Stimulated activated CD8-positive, alpha-beta memory T cell treated with anti-CD3 and anti-CD28 coated beads, Interleukin-15, amount 100 ng/mL, for 1 hour (primary cell): ENCODE results near the gene C1QTNF8.

Source experiments
- DNase-seq: peaks from one replicate; pipeline ENCODE4 v3.0.0-alpha.2; 2020; ENCODE audit warnings: low read depth

Gene C1QTNF8

DNA sequence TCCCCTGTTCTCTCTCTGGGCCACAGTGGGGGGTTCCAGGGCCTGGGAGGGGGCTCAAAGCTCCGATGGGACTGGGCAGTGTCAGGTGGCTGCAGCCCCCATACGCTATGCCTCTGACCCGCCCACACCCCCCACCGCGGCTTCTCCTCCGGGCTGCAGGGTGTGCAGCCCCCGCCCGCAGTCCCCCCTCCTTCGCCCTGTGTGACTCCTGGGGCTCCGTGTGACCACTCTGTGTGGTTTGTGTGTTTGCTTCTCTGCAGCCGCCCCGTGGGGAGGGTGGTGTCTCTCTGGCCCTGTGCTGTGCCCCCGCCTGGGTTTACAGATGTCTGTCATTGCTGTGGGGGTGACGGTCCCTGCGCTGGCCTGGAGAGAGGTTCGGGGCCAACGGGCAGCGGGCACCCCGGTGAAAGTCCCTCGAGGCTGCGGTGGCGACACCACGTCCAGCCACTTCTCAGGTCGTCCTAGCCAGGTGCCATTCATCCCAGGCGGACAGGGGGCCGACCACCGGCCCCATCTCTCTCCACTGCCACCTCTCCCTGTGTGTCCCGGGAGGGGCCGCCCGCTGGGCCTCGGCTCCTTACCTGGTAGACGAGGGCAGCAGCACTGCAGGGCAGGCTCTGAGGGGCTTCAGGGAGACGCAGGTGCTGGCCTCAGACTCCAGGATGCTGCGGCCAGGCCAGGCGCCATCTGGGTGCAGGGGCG, 18.0 kb downstream of the C1QTNF8 start:
- no peak for DNase-seq

DNA sequence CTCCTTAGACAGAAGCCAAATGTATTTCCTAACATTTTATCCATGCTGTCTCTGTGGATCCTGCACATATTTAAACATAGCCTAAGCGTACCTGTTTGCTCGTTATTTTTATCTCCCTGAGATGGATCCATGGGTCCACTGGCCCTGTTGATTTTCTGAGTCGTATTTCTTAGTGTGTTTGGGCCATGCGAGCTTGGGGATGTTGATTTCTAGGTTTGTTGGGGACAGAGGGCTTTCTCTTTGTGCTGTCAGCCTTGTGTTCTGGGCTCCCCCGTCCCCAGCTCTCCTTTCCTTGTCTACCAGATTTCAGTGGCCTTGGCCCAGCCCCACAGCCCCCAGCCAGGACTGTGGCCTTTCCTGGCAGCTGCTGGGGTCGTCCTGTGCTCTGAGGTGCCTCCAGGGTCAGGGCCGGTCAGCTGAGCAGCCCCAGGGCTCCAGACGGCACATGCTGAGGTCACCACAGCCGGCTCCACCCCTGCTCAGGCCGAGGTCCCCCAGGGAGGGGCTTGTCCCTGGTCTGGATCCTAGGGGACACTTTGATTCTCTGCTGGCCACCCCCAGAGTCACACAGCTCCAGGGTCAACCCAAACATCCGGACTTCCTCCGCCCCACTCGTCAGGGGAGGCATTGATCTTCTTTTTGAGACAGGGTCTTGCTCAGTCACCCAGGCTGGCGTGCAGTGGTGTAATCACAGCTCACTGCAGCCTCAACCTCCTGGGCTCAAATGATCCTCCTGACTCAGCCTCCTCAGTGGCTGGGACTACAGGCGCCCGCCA, 19.1 kb downstream of the C1QTNF8 start:
- no peak for DNase-seq

DNA sequence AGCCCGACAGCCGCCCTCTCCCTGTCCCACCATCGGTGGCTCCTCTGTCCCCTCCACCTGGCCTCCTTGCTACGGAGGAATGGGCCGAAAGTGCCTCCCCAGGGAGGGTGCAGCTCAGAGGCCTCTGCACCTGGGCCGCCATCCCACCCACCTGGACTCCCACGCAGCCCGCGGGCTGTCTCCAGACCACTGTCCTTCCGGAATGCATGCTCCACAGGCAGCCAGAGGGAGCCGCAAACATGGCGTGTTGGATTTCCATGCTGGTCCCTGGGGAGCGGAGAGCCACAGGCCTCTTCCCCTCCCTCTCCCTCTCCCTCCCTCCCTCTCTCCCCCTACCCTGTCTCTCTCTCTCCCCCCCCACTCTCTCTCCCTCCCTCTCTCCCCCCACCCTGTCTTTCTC, 20.5 kb downstream of the C1QTNF8 start:
- no peak for DNase-seq

DNA sequence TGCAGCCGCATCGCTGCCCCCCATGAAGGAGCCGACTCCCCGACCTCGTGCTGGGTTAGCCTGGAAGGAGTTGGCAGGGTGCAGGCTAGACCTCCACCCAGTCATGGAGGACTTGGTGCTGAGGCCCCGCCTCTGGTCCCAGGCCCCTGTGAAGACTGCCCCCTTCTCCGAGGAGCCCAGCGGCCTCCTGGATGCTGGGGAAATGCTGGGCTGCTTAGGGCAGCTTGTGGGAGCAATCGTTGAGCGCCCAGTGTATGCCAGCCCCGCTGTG, 21.7 kb downstream of the C1QTNF8 start:
- DNase-seq, result no peak

DNA sequence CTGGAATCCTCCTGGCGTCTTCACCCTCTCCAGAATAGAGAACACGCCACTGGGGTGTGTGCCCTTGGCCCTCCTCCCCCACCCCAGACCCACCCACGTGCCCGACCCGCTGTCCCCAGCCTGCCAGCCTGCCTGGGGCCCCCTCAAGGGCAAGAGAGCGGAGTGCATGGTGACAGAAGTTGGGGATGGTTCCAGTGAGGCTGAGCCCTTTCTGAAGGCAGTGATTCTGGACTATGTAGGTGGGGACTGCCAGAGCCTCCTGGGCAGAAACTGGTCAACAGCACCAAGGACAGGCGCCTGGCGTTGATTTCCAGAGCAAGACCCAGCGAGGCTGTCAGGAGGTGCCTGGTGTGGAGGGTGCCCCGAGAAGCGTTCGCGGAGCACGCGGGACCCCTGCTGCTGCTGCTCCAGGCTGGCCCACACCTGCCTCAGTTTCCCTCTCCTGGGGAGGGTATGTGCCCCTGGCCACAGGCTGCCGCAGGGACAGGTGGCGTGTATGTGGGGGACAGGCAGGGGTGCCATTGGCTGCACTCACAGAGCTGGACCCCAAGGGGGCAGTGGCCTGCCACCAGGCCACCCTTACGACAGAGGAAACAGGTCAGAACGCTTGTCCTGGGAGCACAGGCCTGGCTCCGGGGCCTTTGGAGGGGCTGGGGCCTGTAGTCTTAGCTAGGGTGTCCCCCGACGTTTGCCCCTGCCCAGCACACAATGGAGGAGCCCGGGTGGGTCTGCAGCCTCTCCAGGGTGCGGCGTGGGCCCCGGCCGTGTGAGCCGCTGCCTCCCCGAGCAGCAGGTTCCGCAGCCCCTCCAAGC, 22.3 kb downstream of the C1QTNF8 start:
- no peak for DNase-seq

DNA sequence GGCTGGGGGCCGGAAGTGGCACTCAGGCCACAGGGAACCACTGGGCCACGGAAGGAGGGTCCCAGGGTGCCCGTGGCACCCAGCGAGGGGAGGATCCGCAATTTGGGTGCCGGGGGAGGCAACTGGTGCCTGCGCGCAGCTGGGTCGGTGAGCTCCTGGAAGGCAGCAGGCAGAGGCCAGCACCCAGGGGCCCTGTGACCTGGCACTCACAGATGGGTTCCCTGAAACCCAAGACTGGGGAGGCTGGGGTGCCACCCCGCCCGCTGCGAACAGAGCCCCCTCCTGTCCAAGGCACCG, 22.8 kb downstream of the C1QTNF8 start:
- no peak for DNase-seq

DNA sequence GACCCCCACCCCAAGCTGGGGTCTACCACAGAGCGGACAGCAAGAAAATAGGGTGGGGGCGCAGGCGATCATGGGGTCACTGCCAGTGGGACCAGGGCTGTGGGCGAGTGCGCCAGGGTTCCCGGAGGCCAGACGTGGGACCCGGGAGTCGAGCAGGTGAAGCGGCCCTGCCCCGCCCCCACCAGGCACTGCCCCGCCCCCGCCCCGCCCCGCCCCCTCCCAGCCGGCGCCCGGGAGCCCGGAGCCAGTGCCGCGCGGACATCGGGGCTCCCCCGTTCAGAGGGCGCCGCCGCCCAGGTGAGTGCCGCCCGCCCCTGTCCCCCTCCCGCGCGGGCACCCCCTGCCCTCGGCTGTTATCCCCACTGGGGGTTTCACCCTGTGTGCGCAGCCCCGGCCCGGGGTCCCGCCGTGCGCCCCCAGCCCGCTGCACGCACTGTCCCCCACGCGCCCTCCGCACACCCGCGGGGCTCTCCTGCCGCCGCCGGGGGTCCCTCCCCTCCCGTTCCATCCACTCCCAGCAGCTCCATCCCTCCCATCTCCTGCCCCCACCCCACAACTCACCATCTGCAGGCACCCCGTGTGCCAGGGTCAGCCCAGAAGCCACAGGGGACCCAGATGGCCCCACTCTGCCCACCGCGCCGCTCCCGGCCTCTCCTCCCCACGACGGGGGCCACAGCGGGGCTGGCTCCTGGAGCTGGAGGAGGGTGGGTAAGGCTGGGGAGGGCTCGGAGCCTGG, 23.4 kb downstream of the C1QTNF8 start, which contains the start of gene SSTR5:
Gene SSTR5, plus strand, starts transcription at position 222 of the 736 bp plus-strand sequence. CDS start 6,122 bp downstream, outside the sequence.
- DNase-seq, result no peak

DNA sequence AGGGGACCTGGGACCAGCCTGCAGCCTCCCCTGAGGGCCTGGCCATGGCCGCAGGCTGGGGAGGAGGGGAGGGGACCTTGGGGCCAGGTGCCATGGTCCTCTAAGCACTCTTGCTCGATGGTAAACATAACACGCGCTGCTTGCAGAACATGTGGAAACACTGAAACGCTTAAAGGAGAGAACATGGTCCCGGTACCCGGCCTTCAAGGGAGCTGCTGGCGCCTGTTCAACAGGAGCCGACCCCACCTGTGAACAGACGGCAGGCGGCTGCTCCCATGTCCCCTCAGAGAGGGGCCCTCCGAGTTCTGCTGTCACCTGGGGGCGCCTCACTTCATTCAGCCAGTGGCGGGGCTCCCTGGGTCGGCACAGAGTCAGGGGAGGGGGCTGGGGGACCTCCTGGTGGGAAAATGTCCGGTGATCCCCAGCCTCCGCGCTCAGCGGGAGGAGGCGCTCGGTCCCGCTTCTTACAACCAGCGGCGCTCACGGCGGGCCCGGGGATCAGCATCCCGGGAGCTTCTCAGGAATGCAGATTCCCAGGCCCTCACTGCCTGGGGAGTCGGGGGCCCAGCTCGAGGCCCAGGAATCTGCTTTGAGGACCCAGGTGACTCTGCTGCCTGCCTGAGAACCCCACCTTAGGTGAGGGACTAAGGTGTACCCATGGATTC, 24.4 kb downstream of the C1QTNF8 start:
- no peak for DNase-seq

DNA sequence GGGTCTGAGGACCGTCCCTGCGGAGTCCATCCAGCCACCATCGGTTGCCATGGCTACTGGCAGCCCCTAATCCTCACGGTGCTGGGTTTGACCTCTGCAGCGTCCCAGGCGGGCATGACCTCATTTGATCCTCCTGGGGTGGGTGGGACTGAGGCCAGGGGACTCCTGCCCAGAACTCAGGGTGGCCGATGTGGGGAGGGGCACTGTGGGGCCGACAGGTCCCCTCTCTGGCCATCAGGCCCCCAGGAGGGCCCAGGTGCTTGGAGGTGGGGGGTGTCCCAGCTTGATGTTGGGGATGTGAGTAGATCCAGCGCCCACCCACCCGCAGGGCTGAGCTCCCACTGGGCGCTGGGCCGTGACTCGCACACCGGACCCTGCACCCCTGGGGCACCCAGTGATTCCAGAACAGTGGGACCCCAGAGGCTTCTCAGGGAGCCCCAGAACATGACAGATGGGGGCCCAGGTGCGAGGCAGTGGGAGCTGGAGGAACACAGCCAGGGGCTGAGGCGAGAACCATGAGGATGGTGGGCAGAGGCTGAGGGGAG, 25.1 kb downstream of the C1QTNF8 start:
- no peak for DNase-seq

DNA sequence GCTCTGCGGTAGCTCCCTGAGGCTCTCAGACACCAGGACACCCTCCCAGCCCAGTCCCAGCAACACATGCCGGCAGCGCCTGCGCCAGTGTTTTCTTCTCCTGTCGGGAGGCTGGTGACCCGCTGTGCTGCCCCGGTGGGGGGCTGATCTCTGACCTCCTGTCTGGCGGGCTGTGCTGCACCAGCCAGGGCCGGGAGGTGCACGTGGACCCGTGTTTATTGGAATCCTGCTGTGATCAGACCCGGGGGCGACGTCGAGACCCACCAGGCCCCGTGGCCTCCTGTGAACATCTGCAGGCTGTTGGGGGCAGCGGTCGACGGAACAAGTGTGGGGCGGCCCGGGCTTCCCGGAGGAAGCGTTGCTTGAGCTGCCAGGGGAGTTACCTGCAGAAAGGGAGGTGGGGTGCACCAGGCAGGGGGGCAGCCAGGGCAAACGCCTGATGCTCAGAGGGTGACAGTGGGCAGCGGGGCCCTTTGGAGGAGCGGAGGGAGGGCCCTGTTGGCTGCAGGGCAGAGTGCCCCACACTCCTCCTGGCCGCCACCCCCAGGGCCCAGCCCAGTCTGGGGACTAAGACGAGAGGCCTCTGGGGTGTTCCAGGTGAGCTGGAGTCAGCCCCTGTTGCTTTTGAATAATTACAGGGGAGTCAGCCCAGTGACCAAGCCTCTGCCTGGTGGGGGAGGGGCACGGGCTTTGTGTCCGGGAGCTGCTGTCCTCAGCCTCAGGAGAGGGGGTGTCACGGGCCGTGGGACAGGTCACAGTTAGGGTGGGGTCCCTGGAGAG, 25.8 kb downstream of the C1QTNF8 start:
- DNase-seq, result no peak

DNA sequence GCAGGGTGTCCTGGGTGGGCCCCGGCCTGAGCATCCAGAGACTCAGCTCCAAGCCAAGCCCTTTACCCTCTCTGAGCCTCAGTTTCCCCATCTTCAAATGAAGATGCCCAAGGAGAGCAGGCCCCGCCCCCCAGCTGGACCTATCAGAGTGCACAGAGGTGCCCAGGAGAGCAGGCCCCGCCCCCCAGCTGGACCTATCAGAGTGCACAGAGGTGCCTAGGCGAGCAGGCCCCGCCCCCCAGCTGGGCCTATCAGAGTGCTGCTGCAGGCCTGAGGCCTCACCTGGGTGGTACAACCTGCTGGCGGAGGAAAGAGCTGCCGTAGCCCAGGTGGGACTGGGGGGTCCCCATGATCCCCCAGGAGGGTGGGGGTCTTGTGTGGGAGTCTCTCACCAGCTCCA, 26.9 kb downstream of the C1QTNF8 start:
- no peak for DNase-seq

DNA sequence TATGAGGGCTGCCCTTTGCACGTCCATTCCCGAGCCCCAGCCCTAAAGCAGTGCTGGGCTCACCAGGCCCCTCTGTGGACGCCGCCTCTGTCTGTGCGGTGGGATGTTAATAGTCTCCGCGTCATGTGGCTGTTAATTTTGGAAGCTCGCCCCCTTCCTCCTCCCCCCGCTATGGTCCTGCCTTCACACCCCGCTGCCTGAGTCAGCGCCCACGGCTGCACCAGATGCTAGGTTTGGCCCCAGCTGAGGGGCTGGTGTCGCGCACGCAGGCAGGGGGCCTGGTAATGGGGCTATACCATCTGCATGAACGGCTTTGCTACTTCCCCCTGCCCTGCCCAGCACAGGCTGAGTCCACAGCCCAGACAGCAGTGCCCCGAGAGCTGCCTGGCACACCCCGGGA, 27.6 kb downstream of the C1QTNF8 start:
- no peak for DNase-seq

DNA sequence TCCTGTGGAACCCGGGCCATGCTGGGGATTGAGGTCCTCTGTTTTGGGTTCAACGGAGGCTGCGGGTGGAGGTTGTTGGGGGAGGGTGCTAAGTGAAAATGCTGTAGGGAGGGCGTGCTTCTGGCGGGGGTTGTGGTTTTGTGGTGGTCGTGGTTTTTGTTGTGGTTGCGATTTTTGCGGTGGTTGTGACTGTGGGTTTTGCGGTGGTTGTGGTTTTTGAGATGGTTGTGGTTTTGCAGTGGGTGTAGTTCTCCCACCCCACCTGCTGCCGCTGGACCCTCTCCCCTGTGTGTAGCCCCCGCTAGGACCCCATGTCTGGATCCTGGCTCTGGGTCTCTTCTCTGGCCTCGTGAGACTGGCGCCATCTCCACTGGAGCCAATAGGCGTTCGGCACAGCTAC, 28.4 kb downstream of the C1QTNF8 start:
- no peak for DNase-seq

DNA sequence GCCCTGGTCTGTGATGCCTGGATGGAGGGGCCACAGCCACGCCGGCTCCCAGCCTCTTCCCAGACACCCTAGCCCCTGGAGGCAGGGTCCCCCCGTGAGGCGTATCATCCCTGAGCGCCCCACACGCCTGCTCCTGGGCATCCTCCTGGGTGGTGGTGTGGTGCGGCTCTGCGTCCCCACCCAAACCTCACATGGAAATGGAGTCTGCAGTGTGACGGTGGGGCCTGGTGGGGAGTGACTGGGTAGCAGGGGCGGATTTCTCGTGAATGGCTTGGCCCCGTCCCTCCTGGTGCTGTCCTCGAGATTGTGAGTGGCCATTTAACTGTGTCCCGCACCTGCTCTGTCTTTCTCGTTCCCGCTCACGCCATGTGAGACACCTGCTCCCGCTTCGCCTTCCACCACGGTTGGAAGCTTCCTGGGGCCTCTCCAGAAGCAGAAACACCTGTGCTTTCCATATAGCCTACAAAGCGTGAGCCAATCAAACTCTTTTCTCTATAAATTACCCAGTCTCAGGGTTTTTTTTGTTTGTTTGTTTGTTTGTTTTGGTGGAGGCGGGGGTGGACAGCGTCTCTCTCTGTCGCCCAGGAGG, 29.4 kb downstream of the C1QTNF8 start:
- no peak for DNase-seq

DNA sequence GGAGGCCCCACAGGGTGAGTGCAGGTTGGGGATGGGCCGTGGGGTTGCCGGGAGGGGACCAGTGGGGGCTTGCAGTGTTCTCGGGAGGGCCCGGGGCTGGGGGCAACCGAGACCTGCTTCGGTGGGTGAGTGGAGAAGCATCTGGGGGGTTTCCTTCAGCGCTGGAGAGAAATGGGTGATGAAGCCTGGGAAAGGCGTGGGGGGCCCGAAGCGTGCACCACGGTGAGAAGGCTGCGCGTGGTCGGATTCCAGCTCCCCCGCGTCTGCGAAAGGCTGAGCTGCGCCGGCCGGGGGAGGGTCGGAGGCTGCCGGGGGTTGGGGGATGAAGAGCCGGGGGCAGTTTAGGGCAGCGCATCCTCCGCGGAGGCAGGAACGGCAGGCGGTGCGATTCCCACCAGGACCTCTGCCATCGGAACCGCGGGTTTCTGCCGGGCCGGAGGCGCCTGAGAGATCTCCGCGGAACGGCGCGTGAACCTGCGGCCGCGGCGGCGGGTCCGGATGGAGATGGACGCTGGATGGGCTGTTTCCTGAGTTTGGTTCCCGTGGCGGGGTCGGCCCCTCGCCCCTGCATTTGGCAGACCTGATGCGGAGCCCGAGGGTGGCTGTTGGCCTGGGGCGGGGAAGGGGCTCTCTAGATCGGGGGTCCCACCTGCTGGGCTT, 30.4 kb downstream of the C1QTNF8 start:
- DNase-seq, result no peak

DNA sequence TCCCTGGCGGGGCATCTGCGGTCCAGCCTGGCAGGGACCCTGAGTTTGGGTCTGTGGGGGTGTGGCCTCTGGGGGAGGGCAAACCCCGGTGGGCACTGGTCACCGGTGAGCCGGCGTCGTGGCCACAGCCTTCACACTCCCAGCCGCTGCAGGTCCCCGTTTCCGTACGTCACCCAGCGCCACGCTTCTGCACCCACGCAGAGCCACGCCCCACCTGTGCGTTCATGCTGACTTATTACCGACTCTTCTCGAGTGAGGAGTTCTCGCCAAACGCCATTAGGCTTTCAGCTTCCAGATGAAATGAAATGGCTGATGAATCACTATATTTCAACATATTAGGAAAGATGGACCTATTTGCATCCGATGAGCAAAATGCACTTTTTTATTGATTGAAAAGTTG, 32.3 kb downstream of the C1QTNF8 start:
- DNase-seq, result no peak

DNA sequence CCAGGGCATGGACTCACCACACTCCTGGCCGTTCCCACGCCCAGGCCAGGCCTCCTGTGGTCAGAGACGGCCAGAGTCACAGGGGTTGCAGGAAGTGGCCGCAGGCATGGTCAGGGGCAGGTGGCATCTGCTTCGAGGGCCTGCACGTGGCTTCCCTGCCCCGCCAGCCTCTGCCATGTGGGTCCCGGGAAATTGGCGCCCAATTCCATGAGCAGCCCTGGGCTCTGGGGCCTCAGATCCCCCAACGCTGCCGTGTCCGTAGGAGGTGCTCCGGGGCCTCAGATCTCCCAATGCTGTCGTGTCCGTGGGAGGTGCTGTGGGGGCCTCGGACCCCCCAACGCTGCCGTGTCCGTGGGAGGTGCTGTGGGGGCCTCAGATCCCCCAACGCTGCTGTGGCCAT, 33.1 kb downstream of the C1QTNF8 start:
- DNase-seq, result no peak

DNA sequence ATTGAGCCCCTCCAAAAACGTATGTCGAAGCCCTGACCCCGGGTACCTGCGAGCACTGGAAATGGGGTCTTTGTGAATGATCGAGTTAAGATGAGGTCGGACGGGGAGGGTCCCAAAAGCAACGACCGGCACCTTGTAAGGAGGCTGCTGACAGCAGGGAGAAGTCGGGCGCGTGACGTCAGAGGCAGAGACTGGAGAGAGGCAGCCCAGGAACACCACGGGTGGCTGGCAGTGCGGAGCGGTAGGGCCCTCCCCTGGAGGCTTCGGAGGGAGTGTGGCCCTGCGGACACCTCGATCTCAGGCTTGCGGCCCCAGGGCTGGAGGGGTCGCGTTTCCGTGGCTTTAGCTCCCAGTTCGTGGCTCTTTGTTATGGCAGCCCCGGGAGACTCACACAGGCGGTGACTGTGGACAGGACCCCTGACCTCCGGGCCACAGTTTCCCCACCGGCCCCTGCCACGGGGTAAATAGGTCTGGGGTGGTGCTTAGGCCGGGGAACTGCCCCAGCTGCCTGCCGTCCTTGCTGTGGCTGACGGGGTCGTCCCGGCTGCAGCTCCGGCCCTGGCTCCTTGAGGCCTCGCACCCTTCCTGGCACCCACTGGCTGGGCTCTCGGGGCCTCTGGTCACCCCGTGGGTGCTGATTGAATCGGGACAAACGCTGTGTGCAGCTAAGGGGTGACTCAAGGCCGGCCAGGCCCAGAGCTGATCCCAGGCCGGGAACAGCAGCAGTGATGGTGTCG, 34.1 kb downstream of the C1QTNF8 start:
- DNase-seq, result no peak
